Naive thymus-derived CD4-positive, alpha-beta T cell (primary cell): ENCODE results near the gene SLC36A1. TPM values are rescaled to one million over a fixed set of nuclear protein-coding genes. Genes with fewer than 3 reads are reported as not detected.

ENCODE experiments used
- microRNA-seq: library from miRNA; unstranded; fragments of <30 nt; microRNA quantifications from one replicate; pipeline ENCODE4 v1.2.0, GENCODE V29; 2022; ENCODE audit warnings: borderline microRNAs expressed
- polyA plus RNA-seq, 2 donors: library from polyadenylated mRNA; unstranded; fragments of 300-500 nt; fragmentation: Illumina TruSeq; gene quantifications; one replicate each; pipeline ENCODE4 v1.2.3, GENCODE V29; 2021
- total RNA-seq, 6 experiments: library from RNA in 5 of 6; stranded (reverse) in 5 of 6; gene quantifications; 1 replicate in 5 of 6; 2 replicates in 1 of 6; pipeline ENCODE4 v1.2.3 and lab custom pipeline; 2021 to 2026

SLC36A1 gene
- total and polyA plus RNA-seq, 7 experiments from 2014 or later, result 0.45 to 16.6 (median 5.1) TPM

Small RNA genes lying within 50 kb of the gene (microRNA-seq; reads per million reads assigned to microRNA genes)
- not detected for gene MIR6499

Other genes starting within 250 kb of the SLC36A1 start
- 100 to 1,000 TPM in 1 of 5 experiments, 10 to 100 TPM in 4; 63.6 to 104 (median 94.1) TPM for gene CCDC69, start 223.5 kb upstream of the SLC36A1 start, total RNA-seq
- gene CCDC69, start 223.5 kb upstream of the SLC36A1 start, polyA plus RNA-seq, result 100 to 1,000 TPM in 1 of 2 donors, 10 to 100 TPM in 1; 70.4 to 112 TPM
- 10 to 100 TPM; 11.1 to 45.6 (median 16.9) TPM for gene GM2A, start 194.4 kb upstream of the SLC36A1 start, total RNA-seq
- 1 to 10 TPM; 5.0 to 5.4 TPM for gene GM2A, start 194.4 kb upstream of the SLC36A1 start, polyA plus RNA-seq
- gene SLC36A3, start 143.8 kb upstream of the SLC36A1 start, total RNA-seq, result not detected
- not detected for gene SLC36A3, start 143.8 kb upstream of the SLC36A1 start, polyA plus RNA-seq
- not detected for gene SLC36A2, start 100.0 kb upstream of the SLC36A1 start, total RNA-seq
- gene SLC36A2, start 100.0 kb upstream of the SLC36A1 start, polyA plus RNA-seq, result not detected
- not detected for gene FAT2, start 143.7 kb downstream of the SLC36A1 start, total RNA-seq
- gene FAT2, start 143.7 kb downstream of the SLC36A1 start, polyA plus RNA-seq, result not detected
- gene SPARC, start 239.3 kb downstream of the SLC36A1 start, total RNA-seq, result 10 to 100 TPM in 1 of 5 experiments, 1 to 10 TPM in 1, under 1 TPM in 2, not detected in 1; 0.43 to 14.5 (median 1.4) TPM
- under 1 TPM in 1 of 2 donors, not detected in 1; 0.30 TPM for gene SPARC, start 239.3 kb downstream of the SLC36A1 start, polyA plus RNA-seq